Body of pancreas (tissue), 4 donors: ENCODE results near the gene SOBP.

ENCODE experiments used
- POLR2A ChIP-seq, 3 donors: fragments of 450-650 bp; IDR thresholded peaks; one replicate each; pipeline ENCODE4 v1.6.1; 2016; ENCODE audit warnings: antibody characterized with exemption in 3 of 3, mild to moderate bottlenecking in 2 of 3
- TF ChIP-seq, protein P1 (sequence below), 7 experiments: fragments of 450-650 bp in 4 of 7; fragments of 200-600 bp in 3 of 7; sonication (generic) in 3 of 7; IDR thresholded peaks; one replicate each; pipeline ENCODE4 v1.5.1; 2016 to 2019; ENCODE audit warnings: antibody characterized with exemption in 7 of 7

DNA sequence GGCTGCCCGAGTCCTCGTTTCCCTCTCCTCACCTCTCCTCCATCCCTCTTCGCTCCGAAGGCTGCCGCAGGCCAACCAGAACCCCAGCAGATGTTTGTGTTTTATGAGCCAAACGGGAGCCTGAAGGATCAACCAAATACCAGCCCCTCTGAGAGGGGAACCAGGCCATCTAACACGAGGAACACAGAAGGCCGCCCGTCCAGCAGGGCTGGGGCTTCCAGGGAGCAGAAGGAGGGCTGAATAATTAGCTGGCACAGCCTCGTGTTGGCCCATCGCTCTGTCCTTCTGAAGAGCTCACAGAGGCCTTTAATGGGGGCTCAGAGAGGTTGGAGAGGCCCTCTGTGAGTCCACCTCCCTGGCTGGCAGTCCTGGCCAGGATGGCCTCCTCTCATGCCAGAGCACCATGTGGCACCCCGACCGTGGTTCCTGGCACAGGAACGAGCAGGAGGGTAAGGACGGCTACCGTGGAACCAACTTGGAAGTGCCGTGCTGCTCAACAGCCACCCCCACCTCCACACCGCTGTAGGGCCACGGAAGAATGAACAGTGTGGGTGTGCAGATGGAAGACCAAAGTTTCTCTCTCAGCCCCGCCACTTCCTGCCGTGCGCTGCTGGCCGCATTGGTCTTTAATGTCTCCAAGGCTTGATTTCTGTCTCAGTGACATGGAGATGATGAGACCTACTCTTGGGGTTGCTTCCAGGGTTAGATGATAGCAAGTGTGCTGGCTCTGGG lies 179.0 kb downstream of the SOBP start:
- TF ChIP-seq, protein P1, sequence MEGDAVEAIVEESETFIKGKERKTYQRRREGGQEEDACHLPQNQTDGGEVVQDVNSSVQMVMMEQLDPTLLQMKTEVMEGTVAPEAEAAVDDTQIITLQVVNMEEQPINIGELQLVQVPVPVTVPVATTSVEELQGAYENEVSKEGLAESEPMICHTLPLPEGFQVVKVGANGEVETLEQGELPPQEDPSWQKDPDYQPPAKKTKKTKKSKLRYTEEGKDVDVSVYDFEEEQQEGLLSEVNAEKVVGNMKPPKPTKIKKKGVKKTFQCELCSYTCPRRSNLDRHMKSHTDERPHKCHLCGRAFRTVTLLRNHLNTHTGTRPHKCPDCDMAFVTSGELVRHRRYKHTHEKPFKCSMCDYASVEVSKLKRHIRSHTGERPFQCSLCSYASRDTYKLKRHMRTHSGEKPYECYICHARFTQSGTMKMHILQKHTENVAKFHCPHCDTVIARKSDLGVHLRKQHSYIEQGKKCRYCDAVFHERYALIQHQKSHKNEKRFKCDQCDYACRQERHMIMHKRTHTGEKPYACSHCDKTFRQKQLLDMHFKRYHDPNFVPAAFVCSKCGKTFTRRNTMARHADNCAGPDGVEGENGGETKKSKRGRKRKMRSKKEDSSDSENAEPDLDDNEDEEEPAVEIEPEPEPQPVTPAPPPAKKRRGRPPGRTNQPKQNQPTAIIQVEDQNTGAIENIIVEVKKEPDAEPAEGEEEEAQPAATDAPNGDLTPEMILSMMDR (IDR thresholded peaks at IDR 0.05): no peak
- TF ChIP-seq POLR2A (IDR thresholded peaks at IDR 0.05): no peak
